IgD-negative memory B cell (primary cell): ENCODE results near the gene ROBO2. TPM values are rescaled to one million over a fixed set of nuclear protein-coding genes. Genes with fewer than 3 reads are reported as not detected.
A peak's percentile ranks its signal among the peaks of the same experiment; 100 is the strongest.

Source experiments
- H3K27ac Mint-ChIP-seq, 3 donors: one replicate each; pipeline ENCODE4 v1.8.0; 2020 to 2022; ENCODE audit warnings: mild to moderate bottlenecking in 3 of 3, mixed read lengths in 3 of 3, moderate library complexity in 1 of 3
- H3K27me3 Mint-ChIP-seq: one replicate; pipeline ENCODE4 v1.8.0; 2021; ENCODE audit warnings: mixed read lengths
- H3K36me3 Mint-ChIP-seq: one replicate; pipeline ENCODE4 v1.8.0; 2020; ENCODE audit warnings: mild to moderate bottlenecking, mixed read lengths
- H3K4me1 Mint-ChIP-seq, 3 donors: one replicate each; pipeline ENCODE4 v1.8.0; 2020 to 2022; ENCODE audit warnings: mixed read lengths in 3 of 3, mild to moderate bottlenecking in 1 of 3
- H3K4me3 Mint-ChIP-seq, 4 donors: one replicate each; pipeline ENCODE4 v1.8.0; 2020 to 2022; ENCODE audit warnings: mild to moderate bottlenecking in 4 of 4, mixed read lengths in 4 of 4, moderate library complexity in 3 of 4
- H3K9me3 Mint-ChIP-seq, 3 donors: one replicate each; pipeline ENCODE4 v1.8.0; 2020 to 2021; ENCODE audit warnings: mixed read lengths in 3 of 3, mild to moderate bottlenecking in 1 of 3
- polyA plus RNA-seq: library from polyadenylated mRNA; unstranded; fragments of 300-500 nt; fragmentation: Illumina TruSeq; gene quantifications from one replicate; pipeline ENCODE4 v1.2.3, GENCODE V29; 2021

Gene ROBO2
- polyA plus RNA-seq, 1 donor from 2014 or later = not detected

GRCh38 chr3:77421916-77422315, 382.0 kb downstream of the ROBO2 start:
- Mint-ChIP-seq H3K27me3 (no peaks in the 10 kb centered on the region), H3K4me1 (no peaks in the 10 kb centered on the region), H3K4me3 (no peak overlapping the region), H3K27ac (no peak overlapping the region), H3K9me3 (peaks cover 3 to 6% (median 4%) of the 10 kb centered on the region in 3 donors), H3K36me3 (no peaks in the 10 kb centered on the region)

GRCh38 chr3:77426531-77426930, 386.6 kb downstream of the ROBO2 start:
- Mint-ChIP-seq H3K27ac (no peak overlapping the region), H3K4me1 (no peaks in the 10 kb centered on the region), H3K36me3 (no peaks in the 10 kb centered on the region), H3K4me3 (no peak overlapping the region), H3K27me3 (no peaks in the 10 kb centered on the region), H3K9me3 (peaks cover 3 to 10% (median 4%) of the 10 kb centered on the region in 3 donors)

DNA sequence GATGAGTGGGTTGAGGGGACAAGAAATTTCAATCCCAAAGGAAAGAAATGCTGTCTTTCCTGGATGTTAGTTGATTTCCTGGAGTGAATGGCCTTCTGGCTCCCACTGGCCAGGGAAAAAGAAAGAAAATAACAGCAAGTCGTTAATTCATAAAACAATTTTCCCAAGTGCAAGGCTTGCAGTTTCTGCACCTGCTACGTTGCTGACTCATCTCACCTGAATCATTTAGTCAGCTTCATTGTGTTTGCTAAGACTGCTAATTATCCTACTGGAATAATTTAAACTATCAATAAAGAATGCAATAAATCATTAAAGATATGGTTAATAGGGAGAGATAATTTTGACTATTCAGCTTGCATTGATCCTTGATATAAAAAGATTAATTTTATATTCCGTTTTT, 387.6 kb downstream of the ROBO2 start:
- H3K9me3 Mint-ChIP-seq = peaks cover 3 to 8% (median 4%) of the 10 kb centered on the region in 3 donors
- no peaks in the 10 kb centered on the region for H3K36me3 Mint-ChIP-seq
- H3K4me3 Mint-ChIP-seq = no peak overlapping the region
- H3K27me3 Mint-ChIP-seq = no peaks in the 10 kb centered on the region
- H3K27ac Mint-ChIP-seq = no peak overlapping the region
- H3K4me1 Mint-ChIP-seq = no peaks in the 10 kb centered on the region

DNA sequence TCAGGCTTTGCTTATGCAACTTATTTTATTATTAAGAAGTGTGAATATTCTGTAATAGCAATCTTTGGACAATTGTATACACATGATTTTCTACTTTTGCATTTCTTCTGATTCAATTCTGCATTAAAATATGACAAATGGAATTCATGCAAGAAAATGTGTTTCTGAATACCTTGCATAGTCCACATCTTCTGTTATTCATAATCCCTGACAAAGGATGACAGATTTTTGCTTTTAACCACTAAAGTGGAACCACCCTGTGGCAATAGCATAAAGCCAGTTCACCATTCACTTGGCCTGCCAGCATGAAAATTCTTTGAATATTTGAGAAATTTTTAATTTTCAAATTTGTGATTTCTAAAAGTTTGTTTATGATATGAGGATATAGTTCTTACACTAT, 397.0 kb downstream of the ROBO2 start:
- Mint-ChIP-seq H3K27ac (no peak overlapping the region), H3K4me1 (no peaks in the 10 kb centered on the region), H3K27me3 (no peaks in the 10 kb centered on the region), H3K9me3 (peaks cover 0 to 9% (median 0%) of the 10 kb centered on the region in 3 donors), H3K36me3 (no peaks in the 10 kb centered on the region), H3K4me3 (no peak overlapping the region)

DNA sequence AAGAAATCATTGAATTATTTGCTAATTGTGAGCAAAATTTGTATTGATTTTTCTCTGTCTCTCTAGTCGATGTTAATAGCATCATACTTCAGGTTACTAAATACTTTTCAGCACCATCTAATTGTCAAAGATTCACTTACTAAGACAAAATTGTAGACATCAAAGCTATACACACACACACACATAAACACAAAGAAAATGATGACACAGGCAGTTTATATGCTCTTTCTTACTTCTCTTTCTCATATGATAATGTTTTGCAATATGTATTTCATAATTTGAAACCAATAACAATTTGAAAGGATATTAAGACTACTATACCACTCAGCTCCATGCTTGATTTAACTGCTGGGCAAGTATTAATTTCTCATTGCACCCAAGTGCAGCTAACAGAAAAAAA, 406.2 kb downstream of the ROBO2 start:
- Mint-ChIP-seq H3K27ac (no peak overlapping the region), H3K36me3 (no peaks in the 10 kb centered on the region), H3K4me3 (no peak overlapping the region), H3K4me1 (no peaks in the 10 kb centered on the region), H3K27me3 (no peaks in the 10 kb centered on the region), H3K9me3 (peaks cover 0 to 12% (median 3%) of the 10 kb centered on the region in 3 donors)

DNA sequence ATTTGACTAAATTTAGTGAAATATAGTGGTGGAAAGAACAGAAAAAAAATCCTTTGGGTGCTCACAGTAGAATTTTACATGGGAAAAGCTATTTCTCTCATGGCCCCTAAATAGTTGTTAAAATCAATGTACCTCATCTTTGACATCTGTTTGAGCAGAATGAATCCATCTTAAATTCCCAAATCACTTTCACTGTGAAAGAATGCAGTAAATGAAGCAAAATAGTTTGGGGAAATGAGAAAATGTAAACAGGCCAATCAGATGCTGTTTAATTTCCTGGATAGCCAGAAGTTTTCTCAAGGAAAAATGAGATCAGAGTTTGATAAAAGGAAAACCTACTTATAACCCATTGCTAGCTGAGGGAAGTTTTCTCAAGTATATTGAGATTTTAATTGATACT, 406.9 kb downstream of the ROBO2 start:
- Mint-ChIP-seq H3K4me1 (no peaks in the 10 kb centered on the region), H3K27me3 (no peaks in the 10 kb centered on the region), H3K36me3 (no peaks in the 10 kb centered on the region), H3K9me3 (peaks cover 0 to 12% (median 3%) of the 10 kb centered on the region in 3 donors), H3K4me3 (no peak overlapping the region), H3K27ac (no peak overlapping the region)

DNA sequence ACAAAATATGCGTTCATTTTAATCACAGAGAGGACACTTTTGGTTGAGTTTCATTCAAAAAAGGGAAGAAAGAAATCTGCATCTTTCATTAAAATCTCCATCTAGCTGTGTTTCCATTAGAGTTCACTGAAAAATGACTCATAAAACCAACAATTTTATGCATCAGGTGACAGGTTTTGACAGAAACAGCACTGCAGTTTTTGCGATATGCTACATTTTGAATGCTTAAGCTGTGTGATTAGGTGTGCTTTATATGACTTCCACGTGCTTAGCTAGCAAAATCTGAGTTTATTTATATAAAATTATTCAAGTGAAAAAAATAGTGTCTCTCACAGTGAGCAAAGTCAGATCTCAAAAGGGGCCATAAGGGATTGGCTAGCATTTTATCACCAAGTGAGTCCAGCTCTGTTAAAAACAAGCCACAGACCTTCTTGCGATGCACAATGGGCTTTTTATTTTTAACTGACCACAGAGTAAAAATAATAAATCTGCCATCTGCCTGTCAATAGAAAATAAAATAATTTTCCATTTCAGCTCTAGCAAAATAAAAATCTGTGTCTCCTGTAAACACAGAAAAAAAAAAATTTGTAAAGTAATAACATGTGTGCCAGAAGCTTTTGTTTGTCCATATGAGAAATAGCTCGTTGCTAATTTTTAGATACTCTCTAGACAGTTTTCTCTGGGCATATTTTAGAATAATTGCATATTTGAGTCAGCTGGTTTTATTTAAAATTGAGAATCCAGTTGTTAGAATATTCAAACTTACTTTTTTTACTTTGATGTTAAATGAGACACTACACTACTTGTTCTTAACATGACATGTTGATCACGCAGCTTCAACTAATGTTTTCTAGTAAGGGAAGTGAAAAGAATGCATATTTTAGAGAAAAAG, 409.8 kb downstream of the ROBO2 start:
- Mint-ChIP-seq H3K4me3 (no peak overlapping the region), H3K27me3 (no peaks in the 10 kb centered on the region), H3K36me3 (no peaks in the 10 kb centered on the region), H3K9me3 (peaks cover 0 to 12% (median 3%) of the 10 kb centered on the region in 3 donors), H3K27ac (no peak overlapping the region), H3K4me1 (no peaks in the 10 kb centered on the region)

DNA sequence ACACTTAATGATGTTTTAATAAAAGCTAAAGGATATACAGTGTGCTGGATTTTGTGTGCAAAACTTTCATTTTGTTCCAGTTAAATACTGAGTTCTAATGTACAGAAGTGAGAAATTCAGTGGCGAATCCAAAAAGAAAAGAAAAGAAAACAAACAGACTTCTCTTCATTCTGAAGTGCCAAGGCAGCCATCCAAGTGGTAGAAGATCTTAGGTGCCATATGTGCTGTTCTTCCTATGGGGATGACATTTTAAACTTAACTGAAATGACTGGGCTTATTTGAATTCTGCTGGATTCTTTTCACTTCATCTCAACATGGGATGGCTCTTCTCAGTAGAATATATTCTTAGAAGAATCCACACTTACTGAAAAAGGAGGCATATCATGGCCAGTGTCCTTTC, 416.5 kb downstream of the ROBO2 start:
- Mint-ChIP-seq H3K27ac (no peak overlapping the region), H3K9me3 (peaks cover 1 to 11% (median 2%) of the 10 kb centered on the region in 3 donors), H3K27me3 (no peaks in the 10 kb centered on the region), H3K4me1 (no peaks in the 10 kb centered on the region), H3K4me3 (no peak overlapping the region), H3K36me3 (no peaks in the 10 kb centered on the region)

- Mint-ChIP-seq H3K9me3 (peaks cover 1 to 11% (median 2%) of the 10 kb centered on the region in 3 donors), H3K27me3 (no peaks in the 10 kb centered on the region), H3K27ac (no peak overlapping the region), H3K4me3 (no peak overlapping the region), H3K4me1 (no peaks in the 10 kb centered on the region), H3K36me3 (no peaks in the 10 kb centered on the region)
These were observed 417.0 kb downstream of the ROBO2 start for GRCh38 chr3:77456906-77457305.

- Mint-ChIP-seq H3K4me1 (no peaks in the 10 kb centered on the region), H3K27ac (no peak overlapping the region), H3K9me3 (peaks cover 1 to 20% (median 2%) of the 10 kb centered on the region in 3 donors), H3K36me3 (no peaks in the 10 kb centered on the region), H3K4me3 (no peak overlapping the region), H3K27me3 (no peaks in the 10 kb centered on the region)
These were observed 420.0 kb downstream of the ROBO2 start for GRCh38 chr3:77459926-77460325.

DNA sequence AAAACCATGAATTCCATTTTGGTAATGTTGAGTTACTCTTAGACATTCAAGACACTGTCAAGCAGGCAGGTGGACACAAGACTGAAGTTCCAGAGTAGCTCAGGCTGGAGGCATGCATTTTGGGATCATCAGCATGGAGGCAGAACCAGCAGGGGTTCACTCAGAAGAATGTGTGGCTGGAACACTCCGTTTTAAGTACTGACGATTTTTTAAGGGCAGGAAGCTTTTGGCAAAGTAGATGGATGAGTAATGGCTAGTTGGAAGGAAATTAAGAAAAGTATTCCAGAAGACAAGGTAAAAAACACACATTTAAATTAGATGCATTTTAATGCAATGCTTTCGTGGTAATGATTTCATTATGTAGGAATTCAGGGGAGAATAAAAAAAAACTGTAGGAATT, 420.4 kb downstream of the ROBO2 start:
- no peak overlapping the region for H3K4me3 Mint-ChIP-seq
- no peaks in the 10 kb centered on the region for H3K4me1 Mint-ChIP-seq
- no peaks in the 10 kb centered on the region for H3K36me3 Mint-ChIP-seq
- H3K27ac Mint-ChIP-seq = no peak overlapping the region
- H3K27me3 Mint-ChIP-seq = no peaks in the 10 kb centered on the region
- H3K9me3 Mint-ChIP-seq = peaks cover 1 to 22% (median 2%) of the 10 kb centered on the region in 3 donors

DNA sequence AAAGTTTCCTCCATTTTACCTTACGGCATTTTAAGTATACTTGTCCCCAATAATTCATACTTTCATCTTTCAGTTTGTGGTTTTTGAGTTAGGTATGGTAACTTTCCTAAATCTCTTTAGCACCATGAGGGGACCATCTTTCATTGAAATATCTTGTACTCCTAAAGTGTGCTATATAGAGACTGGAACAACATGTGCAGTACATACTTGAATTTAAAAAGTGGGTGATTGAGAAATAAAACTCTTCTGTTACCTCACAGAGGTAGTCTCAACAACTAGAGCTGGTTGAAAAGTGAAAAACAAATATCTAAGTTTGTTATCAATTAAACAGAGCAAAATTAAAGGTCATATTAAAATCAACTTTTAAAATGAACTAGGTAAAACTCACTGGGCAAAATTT, 423.1 kb downstream of the ROBO2 start:
- Mint-ChIP-seq H3K27ac (no peak overlapping the region), H3K36me3 (no peaks in the 10 kb centered on the region), H3K4me3 (no peak overlapping the region), H3K27me3 (no peaks in the 10 kb centered on the region), H3K4me1 (no peaks in the 10 kb centered on the region), H3K9me3 (peaks cover 1 to 19% (median 4%) of the 10 kb centered on the region in 3 donors)

GRCh38 chr3:77464111-77464688, 424.3 kb downstream of the ROBO2 start:
- H3K4me3 Mint-ChIP-seq = no peak overlapping the region
- H3K36me3 Mint-ChIP-seq = no peaks in the 10 kb centered on the region
- H3K9me3 Mint-ChIP-seq = peaks cover 1 to 19% (median 4%) of the 10 kb centered on the region in 3 donors
- no peaks in the 10 kb centered on the region for H3K4me1 Mint-ChIP-seq
- no peaks in the 10 kb centered on the region for H3K27me3 Mint-ChIP-seq
- peak overlapping the region in 1 of 3 donors; percentile 68 for H3K27ac Mint-ChIP-seq

DNA sequence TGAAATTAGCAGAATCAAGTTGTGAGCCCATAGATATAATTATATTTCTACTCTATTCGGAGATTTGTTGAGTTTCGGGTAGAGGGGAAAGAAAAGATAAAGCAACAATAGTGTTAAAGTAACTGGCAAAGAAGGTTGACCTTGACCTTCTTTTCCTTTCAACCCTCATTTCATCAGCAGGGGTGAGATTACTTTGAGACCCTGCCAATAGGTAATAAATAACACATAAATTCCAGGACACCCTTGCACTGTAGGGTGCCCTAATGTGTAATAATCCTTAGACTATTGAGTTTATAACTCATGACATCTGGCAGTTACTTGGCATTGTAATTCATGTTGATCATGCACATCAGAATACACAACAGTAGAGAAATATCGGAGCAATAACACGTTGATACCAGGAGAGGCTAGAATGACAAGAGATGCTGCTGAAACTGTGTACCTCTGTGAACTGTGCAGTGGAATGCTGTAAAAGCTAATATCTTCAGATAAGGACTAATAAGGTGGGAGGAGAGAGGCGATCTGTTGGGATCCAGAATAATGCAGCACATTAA, 426.7 kb downstream of the ROBO2 start:
- no peaks in the 10 kb centered on the region for H3K27me3 Mint-ChIP-seq
- peaks cover 0 to 19% (median 2%) of the 10 kb centered on the region in 3 donors for H3K9me3 Mint-ChIP-seq
- no peaks in the 10 kb centered on the region for H3K36me3 Mint-ChIP-seq
- H3K27ac Mint-ChIP-seq = no peak overlapping the region
- H3K4me3 Mint-ChIP-seq = no peak overlapping the region
- no peaks in the 10 kb centered on the region for H3K4me1 Mint-ChIP-seq
